ELR (cell line): ENCODE data around the gene CEP131.
"Not testable (repeated sequence)": the region's sequence is repeated elsewhere in the genome, so short reads cannot be mapped to it uniquely, and the experiment has no call there.

Source experiments
- DNase-seq: peaks from one replicate; pipeline ENCODE4 v3.0.0-alpha.2; 2015; ENCODE audit warnings: low read depth

The CEP131 gene

GRCh38 chr17:81238815-81239713, 16.3 kb upstream of the CEP131 start, which contains the start of the genes NDUFAF8 and TEPSIN:
Gene NDUFAF8 (plus strand): TSS chr17:81239318. CDS start chr17:81239364, 46 bp downstream.
Gene TEPSIN (minus strand): TSS chr17:81239055. CDS start chr17:81239033, 22 bp downstream.
- peak; percentile 100 for DNase-seq

- DNase-seq: no peak
These were observed 15.7 kb upstream of the CEP131 start for GRCh38 chr17:81238490-81238814.

DNA sequence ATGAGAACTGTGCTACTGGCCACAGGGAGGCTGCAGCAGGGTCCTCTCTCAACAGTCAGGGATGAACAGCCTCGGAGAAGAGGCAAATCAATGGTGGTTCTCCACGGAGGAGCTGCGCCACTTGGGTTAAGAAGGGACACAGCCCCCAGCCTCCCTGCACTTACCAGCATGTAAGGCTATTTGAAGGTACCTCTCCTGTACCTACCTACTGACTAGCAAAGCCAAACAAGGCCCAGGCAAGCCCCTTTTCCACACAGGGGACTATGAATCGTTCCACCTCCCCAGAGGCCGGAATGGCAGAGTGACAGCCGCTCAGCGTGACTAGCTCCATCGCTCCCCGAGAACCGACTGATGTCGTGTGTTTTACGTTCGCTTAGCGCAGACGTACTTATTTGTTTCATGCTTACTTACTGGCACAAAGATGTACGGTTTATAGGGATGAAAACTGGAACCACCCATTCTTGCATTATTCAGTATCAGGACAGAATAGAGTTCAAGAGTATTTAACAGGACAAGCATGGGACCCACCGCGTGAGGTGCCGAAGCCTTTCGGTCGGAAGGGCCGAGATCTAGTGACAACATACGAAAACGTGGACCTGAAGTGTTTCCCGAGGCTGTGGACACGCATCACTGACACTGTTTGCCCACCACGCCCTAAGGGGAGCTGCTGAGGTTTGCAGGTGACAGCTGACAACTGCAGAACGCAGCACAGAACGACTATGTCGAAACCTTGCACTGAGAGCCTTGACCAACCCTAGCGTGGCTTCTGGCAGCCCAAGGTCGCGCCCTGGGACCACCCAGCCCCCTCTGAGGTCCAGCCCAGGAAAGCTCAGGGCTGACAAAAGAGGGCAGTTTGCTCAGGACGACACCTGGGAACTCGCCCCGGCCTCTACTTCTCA, 15.1 kb upstream of the CEP131 start:
- DNase-seq: no peak

DNA sequence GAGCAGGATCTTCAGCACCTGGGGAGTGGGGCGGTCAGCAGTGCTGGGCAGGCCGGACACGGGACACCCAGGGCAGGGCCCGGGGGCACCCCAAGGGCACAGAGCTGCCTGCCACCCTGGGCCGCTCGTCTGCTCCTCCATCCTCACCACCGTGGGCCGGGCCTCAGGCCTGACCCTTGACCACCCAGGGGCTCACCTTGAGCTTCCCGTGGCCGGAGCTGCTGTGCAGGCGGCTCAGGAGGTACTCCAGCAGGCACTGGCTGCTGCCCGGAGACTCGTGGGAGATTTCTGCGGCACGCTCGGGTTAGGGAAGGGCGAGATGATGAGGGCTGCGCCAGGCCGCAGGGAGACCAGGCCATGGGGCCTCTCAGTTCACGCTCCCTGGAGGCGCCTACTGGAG, 14.0 kb upstream of the CEP131 start:
- DNase-seq: no peak

DNA sequence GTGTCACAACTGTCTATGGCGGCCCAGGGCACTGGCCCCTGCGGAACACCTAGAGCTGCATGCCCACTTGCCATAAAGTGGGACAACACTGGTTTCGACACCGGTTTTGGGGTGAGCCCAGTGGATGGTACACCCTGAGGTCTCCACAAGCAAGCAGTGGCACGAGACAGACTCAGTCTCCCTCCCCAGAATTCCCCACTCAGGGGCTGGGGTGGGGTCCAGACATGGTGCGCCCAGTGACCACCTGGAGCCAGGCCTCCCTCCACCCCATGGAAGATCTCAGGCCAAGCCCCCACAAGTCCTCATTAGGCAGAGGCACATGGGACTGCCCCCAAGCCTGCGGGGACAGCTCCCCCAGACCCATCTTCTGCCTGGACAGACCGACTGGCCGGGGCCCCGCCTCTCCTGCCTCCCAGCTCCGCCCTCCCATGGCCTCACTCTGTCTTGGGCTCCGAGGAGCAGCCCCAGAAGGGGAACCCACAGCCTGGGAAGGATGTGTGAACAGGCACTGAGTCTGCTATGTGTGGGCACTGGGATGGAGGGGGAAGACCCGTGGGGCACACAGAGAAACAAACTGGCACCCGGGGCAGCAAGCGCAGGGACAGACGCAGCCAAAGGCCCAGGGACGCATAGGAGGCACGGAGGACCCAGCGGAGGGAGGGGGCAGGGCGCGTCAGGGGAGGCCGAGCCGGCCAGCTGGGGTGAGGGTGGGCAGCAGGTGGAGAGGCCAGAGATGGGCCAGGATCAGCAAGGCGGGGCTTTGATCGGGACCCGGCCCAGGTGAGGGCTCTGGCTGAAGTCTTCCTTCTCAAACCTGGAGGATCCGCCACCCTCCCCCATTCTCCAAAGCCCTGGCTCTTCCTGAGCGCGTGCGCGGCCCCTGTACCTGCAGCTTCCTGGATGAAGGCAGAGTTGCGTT, 13.3 kb upstream of the CEP131 start:
- no peak for DNase-seq

GRCh38 chr17:81234940-81235821, 12.4 kb upstream of the CEP131 start:
- DNase-seq: no peak

DNA sequence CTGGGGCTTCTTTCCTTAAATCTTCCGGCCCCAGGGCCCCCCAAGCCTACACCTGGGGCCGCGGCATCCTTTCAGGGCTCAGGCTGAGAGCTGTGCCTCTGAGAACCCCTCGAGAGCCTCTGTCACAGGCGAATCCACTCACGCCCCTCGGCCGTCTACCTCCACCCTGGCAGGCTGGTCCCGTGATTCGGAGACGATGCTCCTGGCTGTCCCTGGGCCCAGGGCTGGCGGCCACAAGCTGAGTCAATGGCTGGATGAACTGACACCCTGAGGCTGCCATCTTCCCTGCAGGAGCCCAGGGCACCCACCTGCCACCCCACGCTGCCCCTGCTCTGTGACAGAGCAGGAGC, 11.7 kb upstream of the CEP131 start:
- no peak for DNase-seq

GRCh38 chr17:81233811-81234505, 11.2 kb upstream of the CEP131 start:
- DNase-seq: no peak

DNA sequence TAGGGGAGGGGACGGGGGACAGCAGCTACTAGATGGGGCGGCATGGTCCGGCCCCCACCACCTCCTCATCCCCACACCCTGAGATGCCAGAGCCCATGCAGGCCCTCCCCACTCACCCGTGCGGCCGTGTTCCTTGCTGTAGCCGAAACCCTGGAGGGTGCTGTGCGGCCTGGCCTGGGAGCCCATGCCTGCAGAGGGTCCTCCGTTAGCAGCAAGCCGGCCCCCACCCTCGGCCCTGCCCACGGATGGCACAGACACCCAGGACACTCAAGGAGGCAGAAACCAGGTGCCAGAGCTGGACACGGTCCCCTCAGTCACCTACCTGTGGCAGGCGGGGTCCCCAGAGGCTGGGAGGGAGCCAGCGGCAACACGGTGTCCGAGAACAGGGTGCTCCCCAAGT, 10.6 kb upstream of the CEP131 start:
- DNase-seq: no peak

DNA sequence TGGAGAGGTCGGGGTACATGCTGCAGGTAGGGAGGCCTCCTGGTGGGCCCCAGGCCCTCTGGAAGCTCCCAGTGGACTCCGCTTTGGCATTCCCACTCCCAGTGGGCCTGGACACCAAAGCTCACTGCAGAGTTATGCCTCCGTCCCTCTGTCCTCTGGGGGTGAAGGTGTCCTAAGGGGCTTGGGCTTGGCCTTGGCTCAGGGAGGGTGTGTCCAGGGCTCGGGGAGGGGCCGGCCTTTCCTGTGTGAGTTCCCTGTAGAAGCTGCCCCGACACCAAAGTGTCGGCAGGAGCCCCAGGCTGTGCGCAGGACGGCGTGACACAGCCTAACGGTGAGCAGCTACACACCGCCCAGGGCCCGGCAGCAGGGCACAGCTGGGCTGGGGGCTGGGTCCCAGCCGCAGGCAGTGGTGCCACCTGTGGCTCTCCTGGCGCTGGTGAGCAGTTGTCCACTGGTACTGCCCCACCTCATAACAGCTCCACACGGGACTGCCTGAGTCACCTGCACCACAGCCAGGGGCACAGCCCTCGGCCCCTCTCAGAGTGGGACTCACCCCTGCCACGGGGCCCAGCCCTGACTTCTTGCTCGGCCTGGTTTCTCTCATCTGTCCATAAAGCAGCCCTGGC, 10.0 kb upstream of the CEP131 start:
- no peak for DNase-seq

GRCh38 chr17:81231766-81232581, 9.2 kb upstream of the CEP131 start:
- no peak for DNase-seq

- no peak for DNase-seq
These were observed 8.4 kb upstream of the CEP131 start for GRCh38 chr17:81231121-81231645.

- DNase-seq: no peak
These were observed 7.5 kb upstream of the CEP131 start for GRCh38 chr17:81230043-81230820.

DNA sequence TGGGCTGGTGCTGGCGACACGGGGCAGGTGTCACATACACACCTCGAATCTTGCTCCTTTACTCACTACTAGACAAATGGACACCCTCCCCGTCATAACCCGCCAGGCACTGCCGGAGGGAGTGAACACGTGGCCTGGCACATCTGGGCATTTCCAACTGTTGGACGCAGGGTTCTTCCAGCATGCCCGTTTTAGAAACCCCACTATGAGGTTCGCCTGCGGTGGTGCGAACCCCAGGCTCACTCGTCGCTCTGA, 6.8 kb upstream of the CEP131 start:
- no peak for DNase-seq

DNA sequence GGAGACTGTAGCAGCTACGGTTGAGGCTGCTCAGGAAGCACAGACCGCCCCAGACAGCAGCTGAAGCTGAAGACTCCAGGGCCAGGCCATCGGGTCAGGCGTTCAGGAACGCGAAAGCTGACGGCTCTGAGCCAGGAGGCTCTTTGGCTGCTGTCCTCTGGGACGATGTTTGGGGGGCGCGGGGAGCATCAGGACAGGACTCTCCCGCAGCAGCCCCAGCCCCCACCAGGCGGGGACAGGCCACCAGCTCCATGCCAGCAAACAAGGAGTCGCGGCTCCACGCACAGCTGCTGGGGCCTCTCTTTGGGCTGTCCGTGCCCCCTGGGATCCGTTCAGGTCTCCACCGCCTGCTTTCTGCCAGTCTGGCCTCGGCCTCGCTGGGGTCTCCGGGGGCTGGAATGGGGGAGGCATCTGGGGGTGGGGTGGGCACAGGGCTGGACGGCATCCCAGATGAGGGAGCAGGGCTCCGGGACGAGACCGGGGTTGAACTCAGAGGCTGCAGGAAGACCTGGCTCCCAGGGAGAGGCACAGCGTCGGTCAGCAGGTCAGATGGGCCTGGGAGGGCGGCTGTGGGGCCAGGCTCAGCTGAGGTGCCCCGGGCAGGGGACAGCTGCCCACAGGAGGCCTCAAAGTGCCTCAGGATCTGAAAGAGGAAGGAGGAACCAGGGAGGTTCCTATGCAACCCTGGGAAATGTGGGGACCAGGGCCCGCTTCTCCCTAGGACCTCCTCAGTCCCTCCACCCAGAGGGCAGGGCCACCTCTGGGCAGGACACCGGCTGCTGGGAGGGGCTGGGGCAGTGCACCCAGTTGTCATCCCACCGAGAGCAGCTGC, 6.3 kb upstream of the CEP131 start:
- DNase-seq: no peak

DNA sequence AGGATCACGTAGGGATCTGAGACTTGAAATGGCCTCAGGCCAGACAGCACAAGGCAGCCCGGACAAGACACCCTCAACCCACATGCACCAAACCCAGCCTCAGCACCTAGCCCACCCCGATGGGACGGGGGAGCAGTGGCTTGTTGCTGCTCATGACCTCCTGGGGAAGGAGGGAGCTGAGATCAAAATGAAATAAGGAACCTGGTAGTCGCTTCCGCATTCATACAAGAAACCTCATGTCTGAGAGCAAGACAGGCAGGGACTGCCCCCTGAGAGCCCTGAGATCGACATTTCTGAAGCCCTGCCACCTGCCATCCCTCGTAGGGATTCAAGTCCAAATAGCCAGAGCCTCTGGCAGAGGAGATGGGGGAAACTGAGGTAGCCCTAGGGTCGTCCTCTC, 5.7 kb upstream of the CEP131 start:
- no peak for DNase-seq

DNA sequence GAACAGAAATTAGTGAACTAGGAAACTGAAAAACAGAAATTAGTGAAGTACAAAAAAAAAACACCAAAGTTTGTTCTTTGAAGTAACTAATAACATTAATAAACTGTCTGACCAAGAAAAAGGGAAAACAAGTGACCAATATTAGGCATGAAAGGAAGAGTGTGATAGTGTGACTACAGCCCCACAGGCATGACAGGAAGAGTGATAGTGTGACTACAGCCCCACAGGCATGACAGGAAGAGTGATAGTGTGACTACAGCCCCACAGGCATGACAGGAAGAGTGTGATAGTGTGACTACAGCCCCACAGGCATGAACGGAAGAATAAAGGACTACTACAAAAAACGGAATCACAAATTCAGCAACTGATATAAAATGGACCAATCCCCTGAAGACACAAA, 4.9 kb upstream of the CEP131 start:
- not testable (repeated sequence) for DNase-seq
